ENCODE data around the gene ADAMTSL4.

The ADAMTSL4 gene

DNA sequence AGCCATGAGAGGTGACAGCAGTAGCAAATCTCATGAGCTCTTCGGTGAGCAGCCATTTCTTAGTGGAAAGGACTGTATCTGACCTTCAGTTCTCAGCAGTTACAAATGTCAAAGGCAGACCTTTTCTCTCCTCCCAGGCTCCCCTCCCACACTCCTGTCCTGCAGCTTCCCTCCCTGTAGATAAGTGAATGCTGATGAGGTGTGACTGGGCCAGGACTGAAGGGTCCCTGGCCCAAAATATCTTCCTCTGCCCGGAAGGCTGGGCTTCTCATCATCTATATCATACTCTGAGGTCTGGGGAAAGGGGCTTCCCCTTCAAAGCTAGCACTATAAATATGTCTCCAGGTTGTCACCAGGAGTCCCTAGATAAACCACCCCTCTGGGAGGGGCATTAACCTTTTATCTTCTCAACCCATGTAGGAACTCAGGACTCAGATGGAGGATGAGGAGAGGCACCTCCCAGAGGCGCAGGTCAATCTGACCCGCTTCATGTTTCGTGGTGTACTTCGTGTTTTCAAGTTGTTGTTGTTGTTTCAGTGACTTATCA, 3.6 kb upstream of the ADAMTSL4 start:
- no peak overlapping the region for H3K4me3 Mint-ChIP-seq
- H3K4me1 Mint-ChIP-seq = peaks cover 5% of the 10 kb centered on the region
- no peaks in the 10 kb centered on the region for H3K9me3 Mint-ChIP-seq
- TF ChIP-seq, protein P1, sequence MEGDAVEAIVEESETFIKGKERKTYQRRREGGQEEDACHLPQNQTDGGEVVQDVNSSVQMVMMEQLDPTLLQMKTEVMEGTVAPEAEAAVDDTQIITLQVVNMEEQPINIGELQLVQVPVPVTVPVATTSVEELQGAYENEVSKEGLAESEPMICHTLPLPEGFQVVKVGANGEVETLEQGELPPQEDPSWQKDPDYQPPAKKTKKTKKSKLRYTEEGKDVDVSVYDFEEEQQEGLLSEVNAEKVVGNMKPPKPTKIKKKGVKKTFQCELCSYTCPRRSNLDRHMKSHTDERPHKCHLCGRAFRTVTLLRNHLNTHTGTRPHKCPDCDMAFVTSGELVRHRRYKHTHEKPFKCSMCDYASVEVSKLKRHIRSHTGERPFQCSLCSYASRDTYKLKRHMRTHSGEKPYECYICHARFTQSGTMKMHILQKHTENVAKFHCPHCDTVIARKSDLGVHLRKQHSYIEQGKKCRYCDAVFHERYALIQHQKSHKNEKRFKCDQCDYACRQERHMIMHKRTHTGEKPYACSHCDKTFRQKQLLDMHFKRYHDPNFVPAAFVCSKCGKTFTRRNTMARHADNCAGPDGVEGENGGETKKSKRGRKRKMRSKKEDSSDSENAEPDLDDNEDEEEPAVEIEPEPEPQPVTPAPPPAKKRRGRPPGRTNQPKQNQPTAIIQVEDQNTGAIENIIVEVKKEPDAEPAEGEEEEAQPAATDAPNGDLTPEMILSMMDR (IDR thresholded peaks at IDR 0.05; ENCODE audit: unreplicated experiment in 3 of 3) = no peak
- peaks cover 11% of the 10 kb centered on the region for H3K27me3 Mint-ChIP-seq (ENCODE audit: low read depth)
- H3K36me3 Mint-ChIP-seq (ENCODE audit: low read depth) = no peaks in the 10 kb centered on the region
- H3K27ac Mint-ChIP-seq = peak overlapping the region in 1 of 3 experiments; percentile 5

DNA sequence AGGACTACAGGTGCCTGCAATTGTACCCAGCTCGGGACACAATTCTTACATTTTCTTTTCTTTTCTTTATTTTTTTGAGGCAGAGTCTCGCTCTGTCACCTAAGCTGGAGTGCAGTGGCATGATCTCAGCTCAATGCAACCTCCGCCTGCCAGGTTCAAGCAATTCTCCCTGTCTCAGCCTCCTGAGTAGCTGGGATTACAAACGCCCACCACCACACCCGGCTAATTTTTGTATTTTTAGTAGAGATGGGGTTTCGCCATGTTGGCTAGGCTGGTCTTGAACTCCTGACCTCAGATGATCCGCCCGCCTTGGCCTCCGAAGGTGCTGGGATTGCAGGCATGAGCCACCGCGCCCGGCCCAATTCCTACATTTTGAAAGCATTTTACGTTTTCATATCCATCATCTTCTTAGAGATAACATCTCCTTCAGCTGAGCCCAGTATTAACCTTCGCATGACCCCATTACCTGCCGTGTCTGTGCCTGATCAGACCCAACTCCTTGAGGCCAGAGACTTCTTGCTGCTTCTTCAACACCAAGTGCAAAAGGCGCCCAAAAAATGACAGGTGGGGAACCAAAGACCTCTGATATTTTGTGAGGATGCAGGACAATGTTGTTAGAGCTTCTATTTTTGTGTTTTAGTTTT, 2.8 kb upstream of the ADAMTSL4 start:
- H3K4me1 Mint-ChIP-seq = peaks cover 11% of the 10 kb centered on the region
- peaks cover 11% of the 10 kb centered on the region for H3K27me3 Mint-ChIP-seq (ENCODE audit: low read depth)
- TF ChIP-seq, protein P1 (IDR thresholded peaks at IDR 0.05; ENCODE audit: unreplicated experiment in 3 of 3) = no peak
- no peak overlapping the region for H3K27ac Mint-ChIP-seq
- H3K4me3 Mint-ChIP-seq = peak overlapping the region in 2 of 3 experiments; percentile 13 to 51
- H3K36me3 Mint-ChIP-seq (ENCODE audit: low read depth) = no peaks in the 10 kb centered on the region
- H3K9me3 Mint-ChIP-seq = no peaks in the 10 kb centered on the region

DNA sequence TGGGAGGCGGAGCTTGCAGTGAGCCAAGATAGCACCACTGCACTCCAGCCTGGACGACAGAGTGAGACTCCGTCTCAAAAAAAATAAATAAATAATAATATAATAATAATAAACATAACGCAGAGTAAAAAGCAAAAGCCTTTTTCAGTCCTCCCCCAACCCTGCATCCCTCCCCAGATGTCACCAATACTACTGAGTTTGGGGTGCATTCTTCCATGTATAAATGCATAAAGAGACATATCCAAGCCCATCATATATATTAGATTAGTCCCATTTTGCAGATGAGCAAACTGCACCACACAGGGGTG, 930 bp upstream of the ADAMTSL4 start:
- Mint-ChIP-seq H3K4me3 (peak overlapping the region; percentile 76 to 86 (median 84)), H3K9me3 (no peaks in the 10 kb centered on the region), H3K4me1 (peaks cover 19% of the 10 kb centered on the region), H3K27me3 (ENCODE audit: low read depth) (peaks cover 11% of the 10 kb centered on the region), H3K36me3 (ENCODE audit: low read depth) (no peaks in the 10 kb centered on the region), H3K27ac (peak overlapping the region in 1 of 3 experiments; percentile 73)
- TF ChIP-seq, protein P1 (IDR thresholded peaks at IDR 0.05; ENCODE audit: unreplicated experiment in 3 of 3) = no peak

DNA sequence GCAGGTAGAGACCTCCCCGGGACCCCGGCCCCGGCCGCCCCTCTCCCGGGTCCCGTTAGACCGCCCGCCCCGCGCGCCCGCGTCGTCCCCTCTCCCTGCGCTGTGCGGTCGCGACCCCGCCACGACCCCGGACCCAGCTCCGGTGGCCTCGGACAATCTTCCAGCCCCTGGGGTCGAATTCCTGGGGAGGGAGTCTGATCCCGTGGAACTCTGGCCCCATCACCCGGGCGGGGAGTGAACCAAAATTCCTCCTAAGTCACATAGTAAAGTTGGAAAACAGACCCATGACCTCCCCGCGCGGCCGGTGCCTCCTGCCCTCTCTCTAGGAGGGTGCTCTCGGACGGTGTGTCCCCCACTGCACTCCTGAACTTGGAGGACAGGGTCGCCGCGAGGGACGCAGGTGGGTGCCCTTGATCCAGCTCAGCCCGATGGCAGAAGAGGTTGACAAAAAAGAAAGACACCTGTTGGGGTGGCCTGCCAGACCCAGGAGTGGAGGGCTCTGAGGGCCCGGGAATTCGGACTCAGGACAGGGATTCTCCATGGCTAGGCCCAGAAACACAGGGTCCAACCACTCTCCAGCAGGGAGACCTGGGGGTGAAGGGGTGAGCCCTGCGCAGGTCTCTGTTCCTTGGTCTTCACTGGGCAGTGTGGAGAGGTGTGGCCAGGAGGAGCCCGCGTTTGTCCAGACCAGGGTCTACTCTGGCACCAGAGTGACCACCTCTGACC, 451 bp downstream of the ADAMTSL4 start:
- Mint-ChIP-seq H3K27me3 (ENCODE audit: low read depth) (peaks cover 11% of the 10 kb centered on the region), H3K4me1 (peaks cover 19% of the 10 kb centered on the region), H3K9me3 (no peaks in the 10 kb centered on the region), H3K27ac (peak overlapping the region in 2 of 3 experiments; percentile 50 to 66), H3K36me3 (ENCODE audit: low read depth) (no peaks in the 10 kb centered on the region), H3K4me3 (peak overlapping the region; percentile 79 to 83 (median 81))
- TF ChIP-seq, protein P1 (IDR thresholded peaks at IDR 0.05; ENCODE audit: unreplicated experiment in 3 of 3) = no peak

DNA sequence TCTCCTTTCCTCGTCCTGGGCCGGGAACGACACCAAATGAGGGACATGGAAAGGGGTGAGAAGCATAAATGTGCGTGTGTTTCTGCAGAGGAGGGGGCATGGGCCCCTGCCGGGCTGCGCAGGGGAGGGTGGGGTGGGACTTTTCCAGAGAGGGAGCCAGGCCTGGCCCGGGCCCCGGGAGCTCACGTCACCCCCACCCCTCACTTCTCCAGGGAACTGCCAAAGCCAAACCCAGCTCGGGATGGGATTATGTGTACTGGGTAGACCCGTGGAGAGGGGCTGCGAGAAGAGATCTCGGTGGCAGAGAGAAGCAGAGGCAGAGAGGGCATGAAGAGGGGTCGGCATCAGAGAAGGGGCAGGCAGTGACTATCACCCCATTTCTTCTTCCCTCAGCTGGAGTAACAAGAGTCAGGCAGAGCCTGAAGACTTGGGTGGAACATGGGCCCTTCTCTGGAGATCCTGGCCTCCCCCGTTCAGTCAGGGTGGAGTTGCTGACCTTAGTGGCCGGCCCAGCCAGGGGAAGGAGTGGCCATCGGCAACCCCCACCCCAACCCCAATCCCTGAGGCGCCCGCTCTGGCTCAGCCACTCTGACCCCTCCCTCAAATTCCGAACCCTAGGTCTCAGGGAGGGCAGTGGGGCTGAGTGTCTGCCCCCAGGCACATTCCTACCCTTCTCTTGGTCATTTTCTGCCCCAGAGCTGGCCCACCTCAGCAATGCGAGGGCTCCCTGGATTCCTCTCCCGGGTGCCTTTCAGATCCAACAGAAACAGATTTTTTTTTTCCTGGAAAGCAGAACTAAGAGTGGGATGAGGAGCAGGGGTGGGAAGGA, 1.2 kb downstream of the ADAMTSL4 start:
- H3K36me3 Mint-ChIP-seq (ENCODE audit: low read depth) = no peaks in the 10 kb centered on the region
- H3K27ac Mint-ChIP-seq = peak overlapping the region in 2 of 3 experiments; percentile 12 to 66
- TF ChIP-seq, protein P1 (IDR thresholded peaks at IDR 0.05; ENCODE audit: unreplicated experiment in 3 of 3) = no peak
- peaks cover 10% of the 10 kb centered on the region for H3K27me3 Mint-ChIP-seq (ENCODE audit: low read depth)
- H3K4me1 Mint-ChIP-seq = peaks cover 19% of the 10 kb centered on the region
- H3K4me3 Mint-ChIP-seq = peak overlapping the region; percentile 62 to 83 (median 79)
- no peaks in the 10 kb centered on the region for H3K9me3 Mint-ChIP-seq
